GM12878 (cell line): ENCODE data around the gene ADGRE1.

Experiments used
- CTCF ChIP-seq, 3 experiments: IDR thresholded peaks in 2 of 3; conservative IDR thresholded peaks in 1 of 3; 2 replicates each; pipeline ENCODE4 v1.5.1; 2011; ENCODE audit warnings: low read depth in 3 of 3, low read length in 3 of 3, mild to moderate bottlenecking in 3 of 3, control low read depth in 2 of 3, moderate library complexity in 2 of 3, inconsistent platforms in 1 of 3, mixed read lengths in 1 of 3; ENCODE audit not compliant: control insufficient read depth in 2 of 3, insufficient read depth in 1 of 3; ENCODE audit errors: extremely low read depth in 1 of 3
- HSF1 ChIP-seq: fragments of 150-350 bp; IDR thresholded peaks from 2 replicates; pipeline ENCODE4 v1.6.1; 2014; ENCODE audit warnings: mild to moderate bottlenecking, low read depth, low read length
- MYB ChIP-seq: fragments of 150-350 bp; IDR thresholded peaks from 2 replicates; pipeline ENCODE4 v1.6.1; 2014; ENCODE audit warnings: mild to moderate bottlenecking, low read depth, low read length, borderline replicate concordance
- NFYB ChIP-seq: IDR thresholded peaks from 2 replicates; pipeline ENCODE4 v1.6.1; 2011; ENCODE audit warnings: low read depth, mild to moderate bottlenecking, low read length, improper control_type of control experiment, moderate library complexity; ENCODE audit not compliant: insufficient read depth
- POLR2A ChIP-seq: IDR thresholded peaks from 2 replicates; pipeline ENCODE4 v1.6.1; 2011; ENCODE audit warnings: low read depth, mild to moderate bottlenecking, low read length
- POLR2AphosphoS2 ChIP-seq: IDR thresholded peaks from 2 replicates; pipeline ENCODE4 v1.6.1; 2011; ENCODE audit warnings: low read depth, mild to moderate bottlenecking, low read length, improper control_type of control experiment, moderate library complexity
- SKIL ChIP-seq: fragments of 450-650 bp; IDR thresholded peaks from 2 replicates; pipeline ENCODE4 v1.6.1; 2017; ENCODE audit warnings: mild to moderate bottlenecking, low read depth, inconsistent platforms; ENCODE audit not compliant: poor library complexity, severe bottlenecking
- SMC3 ChIP-seq: IDR thresholded peaks from 2 replicates; pipeline ENCODE4 v1.6.1; 2011; ENCODE audit warnings: low read length, improper control_type of control experiment, borderline replicate concordance
- TCF7 ChIP-seq: IDR thresholded peaks from 2 replicates; pipeline ENCODE4 v1.6.1; 2014; ENCODE audit warnings: antibody characterized with exemption, borderline replicate concordance
- YY1 ChIP-seq: IDR thresholded peaks from 2 replicates; pipeline ENCODE4 v1.6.1; 2011; ENCODE audit warnings: low read depth, mild to moderate bottlenecking, low read length
- ZBTB40 ChIP-seq: fragments of 450-650 bp; IDR thresholded peaks from 2 replicates; pipeline ENCODE4 v1.6.1; 2016; ENCODE audit warnings: mild to moderate bottlenecking, moderate library complexity, borderline replicate concordance
- ZNF687 ChIP-seq: fragments of 450-650 bp; IDR thresholded peaks from 2 replicates; pipeline ENCODE4 v1.6.1; 2017; ENCODE audit warnings: mild to moderate bottlenecking, moderate library complexity

- no peak for TF ChIP-seq SKIL
- no peak for TF ChIP-seq TCF7
- no peak for TF ChIP-seq CTCF (IDR thresholded peaks at IDR 0.05 in 2 of 3, conservative IDR thresholded peaks at IDR 0.05 in 1 of 3; ENCODE audit: control insufficient read depth in 2 of 3, extremely low read depth in 1 of 3, insufficient read depth in 1 of 3, low read depth in 3 of 3, low read length in 3 of 3)
- no peak for TF ChIP-seq POLR2AphosphoS2
- no peak for TF ChIP-seq HSF1
- TF ChIP-seq ZBTB40, result no peak
- no peak for TF ChIP-seq POLR2A
- no peak for TF ChIP-seq ZNF687
- peak; percentile 30; the same call in 1 of the 2 replicates for TF ChIP-seq YY1
- peak; percentile 90 for TF ChIP-seq NFYB
- no peak for TF ChIP-seq SMC3
- TF ChIP-seq MYB, result no peak
These were observed 83.1 kb downstream of the ADGRE1 start for GRCh38 chr19:6970443-6970842.
